Sigmoid colon (tissue), 7 donors: Measurements from ENCODE around the gene SH3RF3. TPM values are rescaled to one million over a fixed set of nuclear protein-coding genes. Genes with fewer than 3 reads are reported as not detected.

Source experiments
- DNase-seq: peaks from one replicate; pipeline ENCODE4 v3.0.0-alpha.2; 2019
- H3K27ac ChIP-seq, 4 donors: fragments of 200-600 bp; sonication (generic); one replicate each; pipeline ENCODE4 v1.5.1; 2016 to 2019; ENCODE audit warnings: mild to moderate bottlenecking in 1 of 4
- H3K27me3 ChIP-seq, 3 donors: fragments of 200-600 bp; sonication (generic); one replicate each; pipeline ENCODE4 v1.5.1; 2019; ENCODE audit warnings: mild to moderate bottlenecking in 1 of 3
- H3K36me3 ChIP-seq, 4 donors: fragments of 200-600 bp; sonication (generic); one replicate each; pipeline ENCODE4 v1.5.1; 2016 to 2019
- H3K4me1 ChIP-seq, 4 donors: fragments of 200-600 bp; sonication (generic); one replicate each; pipeline ENCODE4 v1.5.1; 2017 to 2019
- H3K4me3 ChIP-seq, 4 donors: fragments of 200-600 bp; sonication (generic); one replicate each; pipeline ENCODE4 v1.5.1; 2017 to 2019; ENCODE audit warnings: mild to moderate bottlenecking in 2 of 4, moderate library complexity in 1 of 4
- H3K9me3 ChIP-seq, 4 donors: fragments of 200-600 bp in 3 of 4; sonication (generic) in 3 of 4; one replicate each; pipeline versions ENCODE4 v1.5.1 to v1.6.1; 2013 to 2019
- CTCF ChIP-seq, 4 experiments: fragments of 450-650 bp in 3 of 4; fragments of 200-600 bp in 1 of 4; IDR thresholded peaks; one replicate each; pipeline ENCODE4 v1.5.1; 2016 to 2019; ENCODE audit warnings: antibody characterized with exemption in 4 of 4, mild to moderate bottlenecking in 3 of 4, moderate library complexity in 2 of 4
- EP300 ChIP-seq, 4 donors: sonication (generic); formaldehyde crosslinking; IDR thresholded peaks; one replicate each; pipeline ENCODE4 v1.6.1; 2017; ENCODE audit warnings: antibody characterized with exemption in 4 of 4
- POLR2A ChIP-seq, 2 donors: fragments of 450-650 bp; IDR thresholded peaks; one replicate each; pipeline ENCODE4 v1.6.1; 2016; ENCODE audit warnings: antibody characterized with exemption in 2 of 2, mild to moderate bottlenecking in 2 of 2, moderate library complexity in 2 of 2
- POLR2AphosphoS5 ChIP-seq, 4 donors: sonication (generic); formaldehyde crosslinking; IDR thresholded peaks; one replicate each; pipeline ENCODE4 v1.6.1; 2017; ENCODE audit warnings: antibody characterized with exemption in 4 of 4
- WGBS, 2 donors: extraction: QIAGEN DNeasy Blood & Tissue Kit; methylation state at CpG; one replicate each; pipeline ENCODE4 v1.1.7; 2013; 5-methylcytosine and 5-hydroxymethylcytosine counted together
- intact Hi-C: fragments of 100-400 bp; cut with DNase I; formaldehyde crosslinking; loops from one replicate; pipeline ENCODE4 v1.15.1; 2023
- polyA plus RNA-seq, 3 donors: library from polyadenylated mRNA; stranded (reverse); fragments of 200-250 nt; gene quantifications; one replicate each; pipeline ENCODE4 v1.2.3, GENCODE V29; 2013
- total RNA-seq, 4 donors: library from RNA; depleted of rRNA; stranded (reverse); fragments of >200 nt; gene quantifications; one replicate each; pipeline ENCODE4 v1.1.0, GENCODE V29; 2016
- donor health status: healthy with polysubstance abuse.
- donor health status: Bipolar disorder and iron deficiency.
- donor health status: healthy.

The SH3RF3 gene
- total and polyA plus RNA-seq, 7 donors, result 0.69 to 10.0 (median 3.4) TPM

- H3K27me3 ChIP-seq, result no peaks in the 10 kb centered on the region
- 67 to 86% methylated on average over 3 of the region's 3 CpGs for WGBS, 2 donors
- H3K4me3 ChIP-seq, result no peak overlapping the region
- TF ChIP-seq POLR2A (IDR thresholded peaks at IDR 0.05) (no peak), POLR2AphosphoS5 (IDR thresholded peaks at IDR 0.05) (no peak), CTCF (IDR thresholded peaks at IDR 0.05) (no peak), EP300 (IDR thresholded peaks at IDR 0.05) (no peak)
- peak overlapping the region in 1 of 4 donors; percentile 27 for H3K27ac ChIP-seq
- no peak for DNase-seq
- H3K4me1 ChIP-seq, result peaks cover 0 to 55% (median 44%) of the 10 kb centered on the region in 4 donors
- no peaks in the 10 kb centered on the region for H3K36me3 ChIP-seq
- no peaks in the 10 kb centered on the region for H3K9me3 ChIP-seq
- intact Hi-C loops, result no loop called here
These were observed 128.6 kb downstream of the SH3RF3 start for GRCh38 chr2:109257653-109258052.

- 84 to 88% methylated on average over 9 of the region's 9 CpGs for WGBS, 2 donors
- intact Hi-C loops, result no loop called here
- Histone ChIP-seq H3K36me3 (no peaks in the 10 kb centered on the region), H3K4me1 (peaks cover 0 to 57% (median 43%) of the 10 kb centered on the region in 4 donors), H3K9me3 (no peaks in the 10 kb centered on the region), H3K27ac (no peak overlapping the region), H3K27me3 (no peaks in the 10 kb centered on the region), H3K4me3 (no peak overlapping the region)
- no peak for DNase-seq
- TF ChIP-seq EP300 (IDR thresholded peaks at IDR 0.05) (no peak), POLR2AphosphoS5 (IDR thresholded peaks at IDR 0.05) (no peak), CTCF (IDR thresholded peaks at IDR 0.05) (no peak), POLR2A (IDR thresholded peaks at IDR 0.05) (no peak)
These were observed 129.4 kb downstream of the SH3RF3 start for GRCh38 chr2:109258376-109258775.

GRCh38 chr2:109258905-109259540 is 130.0 kb downstream of the SH3RF3 start:
- intact Hi-C loops, result no loop called here
- Histone ChIP-seq H3K27ac (no peak overlapping the region), H3K27me3 (no peaks in the 10 kb centered on the region), H3K4me3 (no peak overlapping the region), H3K36me3 (no peaks in the 10 kb centered on the region), H3K9me3 (no peaks in the 10 kb centered on the region), H3K4me1 (peaks cover 0 to 60% (median 43%) of the 10 kb centered on the region in 4 donors)
- no peak for TF ChIP-seq EP300 (IDR thresholded peaks at IDR 0.05)
- TF ChIP-seq POLR2A (IDR thresholded peaks at IDR 0.05), result no peak
- no peak for TF ChIP-seq POLR2AphosphoS5 (IDR thresholded peaks at IDR 0.05)
- TF ChIP-seq CTCF (IDR thresholded peaks at IDR 0.05), result no peak
- WGBS, 2 donors, result 91 to 93% methylated on average over 11 of the region's 11 CpGs
- no peak for DNase-seq

GRCh38 chr2:109259671-109260070 is 130.7 kb downstream of the SH3RF3 start:
- intact Hi-C loops, result no loop called here
- H3K27me3 ChIP-seq, result no peaks in the 10 kb centered on the region
- no peaks in the 10 kb centered on the region for H3K9me3 ChIP-seq
- peaks cover 0 to 59% (median 43%) of the 10 kb centered on the region in 4 donors for H3K4me1 ChIP-seq
- H3K27ac ChIP-seq, result no peak overlapping the region
- WGBS, 2 donors, result 78 to 90% methylated on average over 8 of the region's 8 CpGs
- no peak for DNase-seq
- TF ChIP-seq CTCF (IDR thresholded peaks at IDR 0.05) (no peak), EP300 (IDR thresholded peaks at IDR 0.05) (no peak), POLR2A (IDR thresholded peaks at IDR 0.05) (no peak), POLR2AphosphoS5 (IDR thresholded peaks at IDR 0.05) (no peak)
- H3K36me3 ChIP-seq, result no peaks in the 10 kb centered on the region
- H3K4me3 ChIP-seq, result no peak overlapping the region
